Upper lobe of left lung (tissue), 6 donors: ENCODE data around the gene CLSTN2. TPM values are rescaled to one million over a fixed set of nuclear protein-coding genes. Genes with fewer than 3 reads are reported as not detected.

ENCODE experiments used
- ATAC-seq, 2 donors: fragments of 200-7000 bp; cut with Tn5 transposase; one replicate each; pipeline ENCODE4 v1.9.1; 2022; ENCODE audit warnings: mild to moderate bottlenecking in 2 of 2, moderate library complexity in 2 of 2; ENCODE audit not compliant: low FRiP score in 2 of 2
- DNase-seq, 2 donors: peaks; one replicate each; pipeline ENCODE4 v3.0.0-alpha.2; 2019 to 2020
- H3K27ac ChIP-seq, 4 donors: fragments of 200-600 bp; sonication (generic); one replicate each; pipeline ENCODE4 v1.5.1; 2016 to 2019
- H3K27me3 ChIP-seq, 4 donors: fragments of 200-600 bp; sonication (generic); one replicate each; pipeline ENCODE4 v1.5.1; 2017 to 2019
- H3K36me3 ChIP-seq, 4 donors: fragments of 200-600 bp; sonication (generic); one replicate each; pipeline ENCODE4 v1.5.1; 2016 to 2019
- H3K4me1 ChIP-seq, 4 donors: fragments of 200-600 bp; sonication (generic); one replicate each; pipeline ENCODE4 v1.5.1; 2018 to 2019
- H3K4me3 ChIP-seq, 4 donors: fragments of 200-600 bp; sonication (generic); one replicate each; pipeline ENCODE4 v1.5.1; 2017 to 2019; ENCODE audit warnings: mild to moderate bottlenecking in 2 of 4, moderate library complexity in 1 of 4
- H3K9me3 ChIP-seq, 4 donors: fragments of 200-600 bp; sonication (generic); one replicate each; pipeline ENCODE4 v1.5.1; 2018 to 2019
- EP300 ChIP-seq, 4 donors: sonication (generic); formaldehyde crosslinking; IDR thresholded peaks; one replicate each; pipeline ENCODE4 v1.5.1; 2017; ENCODE audit warnings: antibody characterized with exemption in 4 of 4, control low read depth in 2 of 4
- POLR2A ChIP-seq, 4 donors: fragments of 450-650 bp; IDR thresholded peaks; one replicate each; pipeline ENCODE4 v1.5.1; 2016 to 2017; ENCODE audit warnings: antibody characterized with exemption in 4 of 4, mild to moderate bottlenecking in 2 of 4
- POLR2AphosphoS5 ChIP-seq, 2 donors: sonication (generic); formaldehyde crosslinking; IDR thresholded peaks; one replicate each; pipeline ENCODE4 v1.5.1; 2017; ENCODE audit warnings: antibody characterized with exemption in 2 of 2
- WGBS, 2 donors: methylation state at CpG; one replicate each; pipeline ENCODE4 v1.1.5; 2017 to 2018; 5-methylcytosine and 5-hydroxymethylcytosine counted together
- total RNA-seq, 6 donors: library from RNA; depleted of rRNA in 4 of 6; stranded (reverse); fragments of >200 nt in 4 of 6; gene quantifications; one replicate each; pipeline versions ENCODE4 v1.1.0 to v1.2.1, GENCODE V29; 2016 to 2021
- TF ChIP-seq, protein P1 (sequence below), 6 experiments: fragments of 450-650 bp in 4 of 6; fragments of 200-600 bp in 2 of 6; sonication (generic) in 2 of 6; IDR thresholded peaks; one replicate each; pipeline ENCODE4 v1.5.1; 2016 to 2019; ENCODE audit warnings: antibody characterized with exemption in 6 of 6
- donor health status: DM: no; HTN: no; CAD: no; lungs with moderate emphysema.
- donor health status: DM: no; HTN: yes; CAD: no; lungs with severe emphysema.

Gene CLSTN2
- total RNA-seq, 6 donors from 2014 or later: 1.0 to 4.3 (median 1.6) TPM

DNA sequence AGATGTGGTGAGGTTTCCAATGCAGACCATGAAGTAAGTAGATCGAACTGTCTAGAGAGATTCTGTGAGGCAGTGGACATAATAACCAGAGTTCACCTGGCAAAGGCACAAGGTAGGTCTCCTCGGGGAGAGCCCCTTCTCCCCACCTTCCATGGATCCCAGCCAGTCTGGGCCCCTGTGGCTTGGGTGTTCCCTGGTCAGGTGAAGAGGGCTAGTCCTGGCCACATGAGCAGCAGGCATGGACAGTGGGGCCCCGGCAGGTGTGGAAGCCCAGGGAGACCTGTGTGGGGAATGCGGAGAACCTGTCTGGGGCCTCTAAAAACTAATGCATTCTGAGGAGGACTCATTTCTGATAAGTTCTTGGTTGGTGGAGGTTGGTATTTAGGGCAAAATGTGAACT lies 501.4 kb downstream of the CLSTN2 start:
- no peaks in the 10 kb centered on the region for H3K4me1 ChIP-seq
- H3K9me3 ChIP-seq: no peaks in the 10 kb centered on the region
- H3K4me3 ChIP-seq: no peak overlapping the region
- WGBS, 2 donors: 77 to 88% methylated on average over 2 to 4 of the region's 4 CpGs
- no peaks in the 10 kb centered on the region for H3K27me3 ChIP-seq
- TF ChIP-seq EP300 (IDR thresholded peaks at IDR 0.05): no peak
- no peaks in the 10 kb centered on the region for H3K36me3 ChIP-seq
- ATAC-seq: no peak
- DNase-seq: peak in 1 of 2 donors; percentile 37
- H3K27ac ChIP-seq: no peak overlapping the region

DNA sequence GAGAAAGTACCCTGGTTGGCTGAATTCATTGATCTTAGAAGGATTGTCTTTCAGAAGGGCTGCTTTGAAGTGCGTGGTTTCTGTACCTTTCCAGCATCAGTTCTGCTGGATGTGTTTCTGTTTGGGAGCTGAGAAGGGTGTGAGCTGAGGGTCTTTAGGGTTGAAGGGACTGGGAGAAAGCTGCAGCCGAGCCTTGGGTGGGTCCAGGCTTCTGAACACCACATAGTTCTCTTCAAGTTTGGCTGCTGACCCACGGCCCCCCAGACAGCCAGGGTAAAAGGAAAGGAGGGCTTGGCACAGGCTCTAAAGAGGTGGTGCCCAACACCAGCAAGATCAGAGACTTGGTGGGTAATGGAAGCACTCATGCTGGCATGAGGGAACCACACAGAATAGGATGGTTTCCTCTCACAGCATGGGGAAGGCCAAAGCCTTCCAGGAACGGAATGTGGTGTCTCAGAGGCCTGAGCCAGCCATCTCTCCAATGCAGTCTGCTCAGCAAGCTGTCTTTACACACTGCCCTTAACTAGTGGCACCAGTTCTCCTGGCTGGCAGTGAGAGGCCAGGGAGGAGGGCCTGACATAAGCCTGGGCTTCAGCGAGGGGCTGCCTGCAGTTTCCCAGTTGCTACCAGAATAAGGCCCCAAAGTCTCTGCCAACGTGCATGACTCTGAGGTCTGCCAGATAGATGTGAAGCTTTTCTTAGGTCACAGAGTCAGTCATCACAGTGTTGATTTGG lies 503.9 kb downstream of the CLSTN2 start:
- peak in 1 of 2 donors; percentile 21 for ATAC-seq
- DNase-seq: no peak

DNA sequence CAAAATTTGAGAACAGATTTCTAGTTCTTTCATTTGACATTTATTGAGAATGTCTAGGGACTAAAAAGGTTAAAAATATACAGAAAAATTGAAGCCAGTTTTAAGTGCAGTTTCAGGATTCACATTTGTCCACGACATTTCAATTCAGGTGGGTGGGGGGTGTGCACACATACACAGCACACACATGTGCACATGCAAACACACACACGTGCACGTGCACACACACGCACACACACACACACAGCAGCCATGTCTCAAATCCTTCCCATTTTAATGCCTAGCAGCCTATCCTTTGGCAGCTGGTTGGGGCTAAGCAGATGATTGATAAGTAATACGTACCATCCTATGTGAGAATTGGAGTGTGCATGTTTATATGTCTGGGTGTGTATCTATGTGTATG lies 504.5 kb downstream of the CLSTN2 start:
- no peak overlapping the region for H3K4me3 ChIP-seq
- DNase-seq (no peak), ATAC-seq (no peak)
- WGBS, 2 donors: 73 to 86% methylated on average over 5 of the region's 5 CpGs
- no peak overlapping the region for H3K27ac ChIP-seq
- H3K4me1 ChIP-seq: no peaks in the 10 kb centered on the region
- H3K36me3 ChIP-seq: no peaks in the 10 kb centered on the region
- no peaks in the 10 kb centered on the region for H3K9me3 ChIP-seq
- no peak for TF ChIP-seq POLR2A (IDR thresholded peaks at IDR 0.05)
- TF ChIP-seq, protein P1, sequence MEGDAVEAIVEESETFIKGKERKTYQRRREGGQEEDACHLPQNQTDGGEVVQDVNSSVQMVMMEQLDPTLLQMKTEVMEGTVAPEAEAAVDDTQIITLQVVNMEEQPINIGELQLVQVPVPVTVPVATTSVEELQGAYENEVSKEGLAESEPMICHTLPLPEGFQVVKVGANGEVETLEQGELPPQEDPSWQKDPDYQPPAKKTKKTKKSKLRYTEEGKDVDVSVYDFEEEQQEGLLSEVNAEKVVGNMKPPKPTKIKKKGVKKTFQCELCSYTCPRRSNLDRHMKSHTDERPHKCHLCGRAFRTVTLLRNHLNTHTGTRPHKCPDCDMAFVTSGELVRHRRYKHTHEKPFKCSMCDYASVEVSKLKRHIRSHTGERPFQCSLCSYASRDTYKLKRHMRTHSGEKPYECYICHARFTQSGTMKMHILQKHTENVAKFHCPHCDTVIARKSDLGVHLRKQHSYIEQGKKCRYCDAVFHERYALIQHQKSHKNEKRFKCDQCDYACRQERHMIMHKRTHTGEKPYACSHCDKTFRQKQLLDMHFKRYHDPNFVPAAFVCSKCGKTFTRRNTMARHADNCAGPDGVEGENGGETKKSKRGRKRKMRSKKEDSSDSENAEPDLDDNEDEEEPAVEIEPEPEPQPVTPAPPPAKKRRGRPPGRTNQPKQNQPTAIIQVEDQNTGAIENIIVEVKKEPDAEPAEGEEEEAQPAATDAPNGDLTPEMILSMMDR (IDR thresholded peaks at IDR 0.05): no peak
- TF ChIP-seq EP300 (IDR thresholded peaks at IDR 0.05): no peak
- no peak for TF ChIP-seq POLR2AphosphoS5 (IDR thresholded peaks at IDR 0.05)
- H3K27me3 ChIP-seq: no peaks in the 10 kb centered on the region

More for the DNA sequence above, 503.9 kb downstream of the CLSTN2 start:
- TF ChIP-seq EP300 (IDR thresholded peaks at IDR 0.05) (no peak), POLR2A (IDR thresholded peaks at IDR 0.05) (no peak), POLR2AphosphoS5 (IDR thresholded peaks at IDR 0.05) (no peak)
- TF ChIP-seq, protein P1 (IDR thresholded peaks at IDR 0.05): no peak
- H3K27ac ChIP-seq: no peak overlapping the region
- no peaks in the 10 kb centered on the region for H3K36me3 ChIP-seq
- H3K27me3 ChIP-seq: no peaks in the 10 kb centered on the region
- 70 to 72% methylated on average over 6 of the region's 6 CpGs for WGBS, 2 donors
- H3K9me3 ChIP-seq: no peaks in the 10 kb centered on the region
- no peaks in the 10 kb centered on the region for H3K4me1 ChIP-seq
- H3K4me3 ChIP-seq: no peak overlapping the region

DNA sequence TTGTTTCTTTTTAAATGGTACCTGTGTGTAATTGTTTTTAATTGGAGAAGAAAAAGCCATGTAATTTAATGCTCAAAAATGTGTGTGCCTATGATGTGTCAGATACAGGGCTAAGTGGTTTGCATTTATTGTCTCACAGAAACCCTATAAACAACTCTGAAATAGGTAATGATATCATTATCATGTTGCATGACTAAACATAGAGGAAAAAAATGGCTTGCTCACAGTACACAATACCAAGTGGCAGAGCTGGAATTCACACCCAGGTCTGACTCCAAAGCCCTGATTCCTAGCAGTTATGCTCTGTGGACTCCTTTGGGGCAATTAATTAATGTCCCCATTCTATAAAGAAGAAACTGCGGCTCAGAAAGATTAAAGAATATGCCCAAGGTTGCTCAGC lies 505.5 kb downstream of the CLSTN2 start:
- Histone ChIP-seq H3K36me3 (no peaks in the 10 kb centered on the region), H3K27ac (no peak overlapping the region)
- 94 to 96% methylated on average over 1 of the region's 1 CpG for WGBS, 2 donors

DNA sequence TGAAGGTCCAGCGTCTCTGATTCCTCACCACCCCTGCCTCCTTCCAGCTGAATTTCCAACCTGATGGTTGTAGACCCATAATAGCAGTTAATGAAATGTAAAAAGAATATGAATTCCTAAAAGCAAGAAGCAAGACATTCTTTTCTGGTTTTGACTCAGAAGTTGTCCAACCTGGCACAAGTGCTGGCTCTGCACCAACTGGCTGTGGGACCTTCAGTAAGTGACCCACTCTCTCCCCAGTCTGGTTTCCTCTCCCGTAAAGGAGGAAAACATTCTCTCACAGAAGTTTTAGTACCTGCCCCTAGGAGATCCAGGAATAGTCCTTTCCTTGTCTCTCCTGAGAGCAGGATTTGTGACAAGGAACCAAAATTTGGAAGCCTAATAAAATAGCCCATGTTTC lies 506.0 kb downstream of the CLSTN2 start:
- ATAC-seq (no peak), DNase-seq (peak in 1 of 2 donors; percentile 61)
- TF ChIP-seq POLR2AphosphoS5 (IDR thresholded peaks at IDR 0.05): no peak
- no peak for TF ChIP-seq POLR2A (IDR thresholded peaks at IDR 0.05)
- no peak for TF ChIP-seq EP300 (IDR thresholded peaks at IDR 0.05)
- TF ChIP-seq, protein P1 (IDR thresholded peaks at IDR 0.05): no peak

More for the DNA sequence above, 505.5 kb downstream of the CLSTN2 start:
- ATAC-seq (no peak), DNase-seq (no peak)
- Histone ChIP-seq H3K4me1 (no peaks in the 10 kb centered on the region), H3K4me3 (no peak overlapping the region), H3K27me3 (no peaks in the 10 kb centered on the region), H3K9me3 (no peaks in the 10 kb centered on the region)
- no peak for TF ChIP-seq EP300 (IDR thresholded peaks at IDR 0.05)
- TF ChIP-seq, protein P1 (IDR thresholded peaks at IDR 0.05): no peak
- TF ChIP-seq POLR2A (IDR thresholded peaks at IDR 0.05): no peak
- no peak for TF ChIP-seq POLR2AphosphoS5 (IDR thresholded peaks at IDR 0.05)

More for the DNA sequence above, 506.0 kb downstream of the CLSTN2 start:
- Histone ChIP-seq H3K4me3 (no peak overlapping the region), H3K4me1 (no peaks in the 10 kb centered on the region), H3K27ac (no peak overlapping the region), H3K36me3 (no peaks in the 10 kb centered on the region), H3K9me3 (no peaks in the 10 kb centered on the region), H3K27me3 (no peaks in the 10 kb centered on the region)
- 68 to 88% methylated on average over 2 of the region's 2 CpGs for WGBS, 2 donors
